Kidney (tissue), 14 donors: ENCODE measurements around the gene ADM5. TPM values are rescaled to one million over a fixed set of nuclear protein-coding genes. Genes with fewer than 3 reads are reported as not detected.

Source experiments
- DNase-seq, 5 donors: peaks; one replicate each; pipeline ENCODE4 v3.0.0-alpha.2; 2013 to 2020
- FAIRE-seq: peaks from 2 replicates; lab custom pipeline; 2012; peaks lifted over from hg19 to GRCh38; lab: Jason Lieb, UNC
- H3K27ac ChIP-seq, 2 donors: one replicate each; pipeline ENCODE4 v1.7.0; 2013; ENCODE audit warnings: low read depth in 2 of 2, low read length in 2 of 2, inconsistent platforms in 1 of 2
- H3K27me3 ChIP-seq: one replicate; pipeline ENCODE4 v1.7.1; 2013; ENCODE audit warnings: low read length, inconsistent platforms; ENCODE audit not compliant: control insufficient read depth, insufficient read depth
- H3K36me3 ChIP-seq, 3 donors: one replicate each; pipeline versions ENCODE4 v1.7.0 to v1.7.1; 2013; ENCODE audit warnings: low read length in 3 of 3, control low read depth in 1 of 3, inconsistent platforms in 1 of 3; ENCODE audit not compliant: insufficient read depth in 3 of 3, control insufficient read depth in 2 of 3
- H3K4me1 ChIP-seq, 3 donors: one replicate each; pipeline versions ENCODE4 v1.7.0 to v1.7.1; 2013; ENCODE audit warnings: low read length in 3 of 3, inconsistent platforms in 1 of 3, low read depth in 1 of 3; ENCODE audit not compliant: control insufficient read depth in 2 of 3, insufficient read depth in 2 of 3
- H3K4me3 ChIP-seq, 3 donors: one replicate each; pipeline versions ENCODE4 v1.7.0 to v1.8.1; 2013; ENCODE audit warnings: low read length in 3 of 3, control low read depth in 1 of 3, inconsistent platforms in 1 of 3
- H3K9ac ChIP-seq, 3 donors: one replicate each; pipeline versions ENCODE4 v1.7.0 to v1.7.1; 2013; ENCODE audit warnings: low read length in 3 of 3, control low read depth in 1 of 3, inconsistent platforms in 1 of 3
- H3K9me3 ChIP-seq, 3 donors: one replicate each; pipeline versions ENCODE4 v1.7.0 to v1.7.1; 2013; ENCODE audit warnings: low read length in 3 of 3, control low read depth in 1 of 3, inconsistent platforms in 1 of 3; ENCODE audit not compliant: control insufficient read depth in 2 of 3, insufficient read depth in 1 of 3
- intact Hi-C: fragments of 100-400 bp; cut with DNase I; formaldehyde crosslinking; loops from one replicate; pipeline ENCODE4 v1.11.1; 2022
- polyA plus RNA-seq: library from polyadenylated mRNA; stranded (reverse); fragments of 350-450 nt; fragmentation: Illumina TruSeq; extraction: RNeasy Lipid Tissue Mini Kit (QIAGEN cat#74804); gene quantifications from one replicate; pipeline ENCODE4 v1.2.3, GENCODE V29; 2014; ENCODE audit warnings: low read depth, low replicate concordance; ENCODE audit not compliant: insufficient read depth
- total RNA-seq: library from RNA; stranded (reverse); fragmentation: NEBNext Ultra II Directional; extraction: Animal tissue kit (Norgen Biotek cat#: 25700); gene quantifications from one replicate; pipeline ENCODE4 v1.2.1, GENCODE V29; 2021
- TF ChIP-seq, protein P1 (sequence below): IDR thresholded peaks from 3 replicates; pipeline ENCODE4 v1.5.1; 2012; ENCODE audit warnings: mild to moderate bottlenecking, moderate library complexity, borderline replicate concordance; ENCODE audit not compliant: insufficient read depth; ENCODE audit errors: extremely low read depth
- donor health status: control.
- donor health status: control.
- donor health status: control.
- donor health status: control.
- donor health status: control.
- donor health status: DM: yes; HTN: yes; CAD: no.
- donor health status: Normal renal cell carcinoma (clear cell type).

Gene ADM5
- total and polyA plus RNA-seq, 2 donors from 2014 or later, result 0.60 to 2.1 TPM

DNA sequence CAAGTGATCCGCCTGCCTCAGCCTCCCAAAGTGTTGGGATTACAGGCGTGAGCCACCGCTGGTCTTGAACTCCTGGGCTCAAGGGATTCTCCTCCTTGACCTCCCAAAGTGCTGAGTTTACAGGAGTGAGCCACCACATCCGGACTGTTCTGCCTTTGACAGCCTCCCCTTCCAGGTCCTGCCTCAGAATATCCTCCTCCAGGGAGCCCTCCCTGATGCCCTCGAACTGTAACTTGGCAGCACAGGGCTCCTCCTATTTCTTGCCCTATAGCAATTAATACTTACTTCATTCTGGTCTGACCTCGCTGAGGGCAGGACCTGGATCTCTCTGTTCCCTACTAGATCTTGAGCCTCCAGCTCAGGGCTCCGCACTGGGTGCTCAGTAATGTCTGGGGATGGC is 7.5 kb downstream of the ADM5 start:
- no peak for DNase-seq
- Histone ChIP-seq H3K27ac (no peak overlapping the region), H3K9ac (no peak overlapping the region), H3K4me3 (no peak overlapping the region), H3K4me1 (no peaks in the 10 kb centered on the region), H3K27me3 (no peaks in the 10 kb centered on the region), H3K36me3 (no peaks in the 10 kb centered on the region), H3K9me3 (no peaks in the 10 kb centered on the region)
- TF ChIP-seq, protein P1, sequence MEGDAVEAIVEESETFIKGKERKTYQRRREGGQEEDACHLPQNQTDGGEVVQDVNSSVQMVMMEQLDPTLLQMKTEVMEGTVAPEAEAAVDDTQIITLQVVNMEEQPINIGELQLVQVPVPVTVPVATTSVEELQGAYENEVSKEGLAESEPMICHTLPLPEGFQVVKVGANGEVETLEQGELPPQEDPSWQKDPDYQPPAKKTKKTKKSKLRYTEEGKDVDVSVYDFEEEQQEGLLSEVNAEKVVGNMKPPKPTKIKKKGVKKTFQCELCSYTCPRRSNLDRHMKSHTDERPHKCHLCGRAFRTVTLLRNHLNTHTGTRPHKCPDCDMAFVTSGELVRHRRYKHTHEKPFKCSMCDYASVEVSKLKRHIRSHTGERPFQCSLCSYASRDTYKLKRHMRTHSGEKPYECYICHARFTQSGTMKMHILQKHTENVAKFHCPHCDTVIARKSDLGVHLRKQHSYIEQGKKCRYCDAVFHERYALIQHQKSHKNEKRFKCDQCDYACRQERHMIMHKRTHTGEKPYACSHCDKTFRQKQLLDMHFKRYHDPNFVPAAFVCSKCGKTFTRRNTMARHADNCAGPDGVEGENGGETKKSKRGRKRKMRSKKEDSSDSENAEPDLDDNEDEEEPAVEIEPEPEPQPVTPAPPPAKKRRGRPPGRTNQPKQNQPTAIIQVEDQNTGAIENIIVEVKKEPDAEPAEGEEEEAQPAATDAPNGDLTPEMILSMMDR, result no peak
- no peak for FAIRE-seq
- intact Hi-C loops, result no loop called here

DNA sequence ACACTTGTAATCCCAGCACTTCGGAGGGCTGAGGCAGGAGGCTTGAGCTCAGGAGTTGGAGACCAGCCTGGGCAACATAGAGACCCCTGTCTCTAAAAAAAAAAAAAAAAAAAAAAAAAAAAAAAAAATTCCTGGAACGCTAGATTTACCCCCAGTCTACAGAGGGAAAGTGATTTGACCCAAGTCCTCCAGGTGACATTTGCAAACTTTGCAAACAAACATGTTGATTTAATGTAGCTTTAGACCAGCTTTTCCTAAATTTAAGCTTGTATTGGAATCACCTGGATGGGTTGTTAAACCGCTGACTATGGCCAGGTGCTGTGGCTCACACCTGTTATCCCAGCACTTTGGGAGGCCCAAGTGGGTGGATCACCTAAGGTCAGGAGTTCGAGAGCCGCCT is 10.0 kb downstream of the ADM5 start:
- Histone ChIP-seq H3K27ac (no peak overlapping the region), H3K4me1 (no peaks in the 10 kb centered on the region), H3K9me3 (no peaks in the 10 kb centered on the region), H3K27me3 (no peaks in the 10 kb centered on the region), H3K9ac (no peak overlapping the region), H3K36me3 (no peaks in the 10 kb centered on the region), H3K4me3 (no peak overlapping the region)
- TF ChIP-seq, protein P1, result no peak
- no peak for FAIRE-seq
- intact Hi-C loops, result no loop called here
- DNase-seq, result no peak

DNA sequence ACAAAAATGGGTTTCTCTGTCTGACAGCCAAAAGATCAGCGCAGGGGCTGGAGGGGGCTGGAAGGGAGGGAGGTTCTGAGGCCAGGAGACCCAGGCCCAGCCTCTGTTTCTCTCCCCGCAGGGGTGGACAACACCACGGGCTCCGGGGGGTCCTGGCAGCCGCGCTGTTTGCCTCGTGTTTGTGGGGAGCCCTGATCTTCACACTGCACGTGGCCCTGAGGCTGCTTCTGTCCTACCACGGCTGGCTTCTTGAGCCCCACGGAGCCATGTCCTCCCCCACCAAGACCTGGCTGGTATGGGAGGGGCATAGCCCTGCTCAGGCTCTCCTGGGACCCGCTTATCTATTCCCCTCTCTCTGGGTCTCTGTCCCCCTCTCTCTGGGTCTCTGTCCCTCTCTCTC is 11.2 kb downstream of the ADM5 start:
- no peak overlapping the region for H3K4me3 ChIP-seq
- FAIRE-seq, result no peak
- no peaks in the 10 kb centered on the region for H3K9me3 ChIP-seq
- intact Hi-C loops, result no loop called here
- H3K4me1 ChIP-seq, result no peaks in the 10 kb centered on the region
- H3K27ac ChIP-seq, result no peak overlapping the region
- no peak overlapping the region for H3K9ac ChIP-seq
- no peaks in the 10 kb centered on the region for H3K27me3 ChIP-seq
- no peaks in the 10 kb centered on the region for H3K36me3 ChIP-seq
- no peak for DNase-seq
- TF ChIP-seq, protein P1, result no peak

DNA sequence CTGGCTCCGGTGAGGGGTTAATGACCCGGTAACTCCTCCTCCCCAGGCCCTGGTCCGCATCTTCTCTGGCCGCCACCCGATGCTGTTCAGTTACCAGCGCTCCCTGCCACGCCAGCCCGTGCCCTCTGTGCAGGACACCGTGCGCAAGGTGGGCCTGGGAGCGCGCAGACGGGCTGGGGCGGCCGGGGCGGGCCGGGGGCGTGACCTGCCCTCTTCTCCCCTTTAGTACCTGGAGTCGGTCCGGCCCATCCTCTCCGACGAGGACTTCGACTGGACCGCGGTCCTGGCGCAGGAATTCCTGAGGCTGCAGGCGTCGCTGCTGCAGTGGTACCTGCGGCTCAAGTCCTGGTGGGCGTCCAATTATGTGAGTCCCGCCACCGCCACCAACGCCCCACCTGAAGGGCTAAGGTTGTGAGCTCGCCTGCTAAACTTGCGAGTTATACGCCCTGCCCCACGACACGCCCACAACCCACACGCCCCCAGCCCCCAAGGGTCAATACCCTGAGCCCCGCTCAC is 11.9 kb downstream of the ADM5 start:
- Histone ChIP-seq H3K36me3 (no peaks in the 10 kb centered on the region), H3K4me1 (no peaks in the 10 kb centered on the region), H3K4me3 (no peak overlapping the region), H3K27ac (no peak overlapping the region), H3K9ac (no peak overlapping the region), H3K27me3 (no peaks in the 10 kb centered on the region), H3K9me3 (no peaks in the 10 kb centered on the region)
- TF ChIP-seq, protein P1, result no peak
- intact Hi-C loops, result no loop called here
- no peak for FAIRE-seq
- peak in 3 of 5 donors; percentile 48 to 72 (median 49) for DNase-seq
